Measurements from ENCODE around the gene LGALS7. TPM values are rescaled to one million over a fixed set of nuclear protein-coding genes. Genes with fewer than 3 reads are reported as not detected.
"Not testable (repeated sequence)": the region's sequence is repeated elsewhere in the genome, so short reads cannot be mapped to it uniquely, and the experiment has no call there.

Gene LGALS7
- total and polyA plus RNA-seq, 4 donors = 2.4 to 5.0 (median 4.9) TPM; not detected in 1

DNA sequence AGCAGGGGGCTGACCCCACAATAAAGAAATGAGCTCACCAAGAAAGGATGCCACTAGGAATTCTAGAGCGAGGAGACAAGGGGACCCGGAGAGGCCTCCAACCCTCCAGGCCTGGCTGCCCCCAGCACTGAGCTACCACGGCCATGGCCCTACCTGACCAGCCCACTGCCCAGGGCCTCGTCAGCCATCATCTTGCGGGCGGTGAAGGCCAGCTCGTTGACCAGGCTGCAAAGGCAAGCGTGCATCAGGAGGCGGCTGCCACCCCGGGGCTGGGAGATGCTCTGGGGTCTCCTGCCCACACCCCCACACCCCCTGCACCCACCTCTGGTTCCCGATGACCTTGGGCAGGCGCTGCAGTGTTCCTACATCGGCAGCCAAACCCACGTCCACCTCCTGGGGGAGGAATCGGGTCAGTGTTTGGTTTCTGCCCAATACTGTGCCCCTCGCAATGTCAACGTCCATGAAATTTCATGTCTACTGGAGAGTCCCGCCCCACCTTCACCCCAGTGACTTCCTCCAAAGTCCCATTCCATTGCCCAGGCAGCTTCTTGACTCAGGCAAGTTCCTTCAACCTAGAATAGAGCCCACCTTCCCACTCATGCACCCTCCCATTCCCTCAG, 42.9 kb upstream of the LGALS7 start:
- Histone ChIP-seq H3K9me3 (ENCODE audit: control insufficient read depth in 4 of 4, insufficient read depth in 3 of 4, low read length in 3 of 4) (peaks cover 0 to 2% (median 0%) of the 10 kb centered on the region in 4 donors), H3K27ac (ENCODE audit: low read depth in 1 of 2, low read length in 1 of 2) (no peak overlapping the region), H3K9ac (ENCODE audit: insufficient read depth in 1 of 2, low read length in 2 of 2) (no peak overlapping the region), H3K27me3 (ENCODE audit: control insufficient read depth in 3 of 3, insufficient read depth in 3 of 3, low read length in 2 of 3) (no peaks in the 10 kb centered on the region), H3K36me3 (ENCODE audit: control insufficient read depth in 4 of 4, insufficient read depth in 4 of 4, low read length in 4 of 4) (peaks cover 4 to 34% (median 25%) of the 10 kb centered on the region in 4 donors), H3K4me3 (no peak overlapping the region), H3K4me1 (ENCODE audit: control insufficient read depth in 5 of 5, insufficient read depth in 5 of 5, low read length in 5 of 5) (no peaks in the 10 kb centered on the region)
- TF ChIP-seq, protein P1, sequence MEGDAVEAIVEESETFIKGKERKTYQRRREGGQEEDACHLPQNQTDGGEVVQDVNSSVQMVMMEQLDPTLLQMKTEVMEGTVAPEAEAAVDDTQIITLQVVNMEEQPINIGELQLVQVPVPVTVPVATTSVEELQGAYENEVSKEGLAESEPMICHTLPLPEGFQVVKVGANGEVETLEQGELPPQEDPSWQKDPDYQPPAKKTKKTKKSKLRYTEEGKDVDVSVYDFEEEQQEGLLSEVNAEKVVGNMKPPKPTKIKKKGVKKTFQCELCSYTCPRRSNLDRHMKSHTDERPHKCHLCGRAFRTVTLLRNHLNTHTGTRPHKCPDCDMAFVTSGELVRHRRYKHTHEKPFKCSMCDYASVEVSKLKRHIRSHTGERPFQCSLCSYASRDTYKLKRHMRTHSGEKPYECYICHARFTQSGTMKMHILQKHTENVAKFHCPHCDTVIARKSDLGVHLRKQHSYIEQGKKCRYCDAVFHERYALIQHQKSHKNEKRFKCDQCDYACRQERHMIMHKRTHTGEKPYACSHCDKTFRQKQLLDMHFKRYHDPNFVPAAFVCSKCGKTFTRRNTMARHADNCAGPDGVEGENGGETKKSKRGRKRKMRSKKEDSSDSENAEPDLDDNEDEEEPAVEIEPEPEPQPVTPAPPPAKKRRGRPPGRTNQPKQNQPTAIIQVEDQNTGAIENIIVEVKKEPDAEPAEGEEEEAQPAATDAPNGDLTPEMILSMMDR (IDR thresholded peaks at IDR 0.05; ENCODE audit: control extremely low read depth, extremely low read depth) = no peak
- DNase-seq = no peak
- WGBS, 2 donors = 95 to 99% methylated on average over 17 to 18 of the region's 18 CpGs
- no peak for ATAC-seq (ENCODE audit: insufficient read depth, low FRiP score)

DNA sequence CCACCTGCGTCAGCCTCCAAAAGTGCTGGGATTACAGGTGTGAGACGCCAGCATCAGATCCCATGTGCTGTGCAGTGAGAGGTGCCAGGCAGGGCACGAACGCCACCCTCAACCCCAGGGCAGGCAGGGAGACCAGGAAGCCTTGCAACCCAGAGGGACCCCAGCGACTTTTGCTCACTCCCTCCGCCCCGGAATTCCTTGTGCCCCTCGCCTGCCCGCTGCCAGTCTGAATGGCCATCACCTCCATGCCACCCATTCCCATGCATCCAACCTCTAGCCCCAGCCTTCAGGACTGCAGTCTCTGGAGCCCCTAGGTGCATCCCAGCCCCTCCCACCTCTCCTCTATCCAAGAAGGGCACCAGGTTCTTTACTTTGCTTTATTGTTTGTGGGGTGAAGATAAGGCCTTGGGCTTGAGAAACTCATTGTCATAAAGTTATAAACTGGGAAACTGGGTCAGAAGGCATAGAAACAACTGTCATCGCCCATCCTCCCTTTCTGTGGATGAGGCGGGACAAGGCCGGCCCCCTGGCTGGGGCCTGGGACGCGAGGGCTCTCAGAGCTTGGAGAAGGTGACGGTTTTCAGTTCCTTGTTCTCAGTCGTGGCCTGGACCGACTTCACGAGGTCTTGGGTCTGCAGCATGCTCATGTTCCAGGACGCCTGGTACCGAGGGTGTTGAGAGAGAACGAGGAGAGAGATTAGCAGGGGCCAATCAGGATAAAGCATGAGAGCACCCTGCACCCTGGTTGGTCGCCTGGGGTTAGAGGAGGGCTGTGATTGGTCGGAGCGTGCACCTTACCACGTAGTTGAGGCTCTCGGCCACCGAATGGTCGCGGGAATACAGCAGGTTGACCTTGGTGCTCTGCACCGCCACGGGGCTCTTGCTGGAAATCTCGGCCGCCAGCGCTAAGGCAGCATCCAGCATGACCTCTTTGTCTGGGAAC, 42.0 kb upstream of the LGALS7 start:
- no peak for DNase-seq
- no peak for ATAC-seq (ENCODE audit: insufficient read depth, low FRiP score)
- 94 to 95% methylated on average over 34 of the region's 34 CpGs for WGBS, 2 donors
- TF ChIP-seq, protein P1 (IDR thresholded peaks at IDR 0.05; ENCODE audit: control extremely low read depth, extremely low read depth) = no peak
- Histone ChIP-seq H3K9ac (ENCODE audit: insufficient read depth in 1 of 2, low read length in 2 of 2) (no peak overlapping the region), H3K4me1 (ENCODE audit: control insufficient read depth in 5 of 5, insufficient read depth in 5 of 5, low read length in 5 of 5) (no peaks in the 10 kb centered on the region), H3K27me3 (ENCODE audit: control insufficient read depth in 3 of 3, insufficient read depth in 3 of 3, low read length in 2 of 3) (no peaks in the 10 kb centered on the region), H3K4me3 (no peak overlapping the region), H3K9me3 (ENCODE audit: control insufficient read depth in 4 of 4, insufficient read depth in 3 of 4, low read length in 3 of 4) (peaks cover 0 to 2% (median 0%) of the 10 kb centered on the region in 4 donors), H3K27ac (ENCODE audit: low read depth in 1 of 2, low read length in 1 of 2) (no peak overlapping the region), H3K36me3 (ENCODE audit: control insufficient read depth in 4 of 4, insufficient read depth in 4 of 4, low read length in 4 of 4) (peaks cover 4 to 32% (median 22%) of the 10 kb centered on the region in 4 donors)

DNA sequence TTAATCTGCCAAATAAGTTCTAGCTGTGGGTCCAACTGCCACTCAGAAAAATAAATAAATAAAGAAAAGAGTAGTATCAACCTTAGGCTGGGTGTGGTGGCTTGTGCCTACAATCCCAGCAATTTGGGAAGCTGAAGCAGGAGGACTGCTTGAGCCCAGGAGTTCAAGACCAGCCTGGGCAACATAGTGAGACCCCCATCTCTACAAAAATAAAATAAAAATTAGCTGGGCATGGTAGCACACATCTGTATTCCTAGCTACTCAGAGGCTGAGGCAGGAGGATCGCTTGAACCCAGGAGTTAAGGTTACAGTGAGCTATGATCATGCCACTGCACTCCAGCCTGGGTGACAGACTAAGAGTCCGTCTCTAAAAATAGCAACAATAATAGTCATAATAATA, 40.6 kb upstream of the LGALS7 start:
- H3K9ac ChIP-seq (ENCODE audit: insufficient read depth in 1 of 2, low read length in 2 of 2) = not testable (repeated sequence)

DNA sequence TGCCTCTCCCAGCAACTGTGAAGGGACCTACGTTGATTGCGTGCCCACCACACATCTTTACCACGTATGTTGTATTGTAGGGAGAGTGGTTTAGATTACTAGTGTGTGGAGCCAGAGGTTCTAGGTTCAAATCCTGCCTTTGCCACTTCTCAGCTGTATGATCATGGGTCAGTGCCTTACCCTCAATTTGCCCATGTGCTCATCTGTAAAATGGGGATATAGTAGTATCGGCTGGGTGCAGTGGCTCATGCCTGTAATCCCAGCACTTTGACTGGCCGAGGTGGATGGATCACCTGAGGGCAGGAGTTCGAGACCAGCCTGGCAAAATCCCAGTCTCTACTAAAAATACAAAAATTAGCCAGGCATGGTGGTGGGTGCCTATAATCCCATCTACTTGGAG, 40.0 kb upstream of the LGALS7 start:
- Histone ChIP-seq H3K27ac (ENCODE audit: low read depth in 1 of 2, low read length in 1 of 2) (no peak overlapping the region), H3K4me3 (no peak overlapping the region), H3K4me1 (ENCODE audit: control insufficient read depth in 5 of 5, insufficient read depth in 5 of 5, low read length in 5 of 5) (peaks cover 0 to under 1% (median 0%) of the 10 kb centered on the region in 5 donors), H3K9me3 (ENCODE audit: control insufficient read depth in 4 of 4, insufficient read depth in 3 of 4, low read length in 3 of 4) (peaks cover 0 to 2% (median 0%) of the 10 kb centered on the region in 4 donors), H3K9ac (ENCODE audit: insufficient read depth in 1 of 2, low read length in 2 of 2) (no peak overlapping the region), H3K36me3 (ENCODE audit: control insufficient read depth in 4 of 4, insufficient read depth in 4 of 4, low read length in 4 of 4) (peaks cover 4 to 27% (median 20%) of the 10 kb centered on the region in 4 donors), H3K27me3 (ENCODE audit: control insufficient read depth in 3 of 3, insufficient read depth in 3 of 3, low read length in 2 of 3) (no peaks in the 10 kb centered on the region)
- DNase-seq = no peak
- TF ChIP-seq, protein P1 (IDR thresholded peaks at IDR 0.05; ENCODE audit: control extremely low read depth, extremely low read depth) = no peak
- no peak for ATAC-seq (ENCODE audit: insufficient read depth, low FRiP score)
- 89 to 92% methylated on average over 6 of the region's 6 CpGs for WGBS, 2 donors

More for the DNA sequence above, 40.6 kb upstream of the LGALS7 start:
- not testable (repeated sequence) for H3K4me1 ChIP-seq (ENCODE audit: control insufficient read depth in 5 of 5, insufficient read depth in 5 of 5, low read length in 5 of 5); H3K27ac ChIP-seq (ENCODE audit: low read depth in 1 of 2, low read length in 1 of 2); DNase-seq; H3K27me3 ChIP-seq (ENCODE audit: control insufficient read depth in 3 of 3, insufficient read depth in 3 of 3, low read length in 2 of 3); H3K9me3 ChIP-seq (ENCODE audit: control insufficient read depth in 4 of 4, insufficient read depth in 3 of 4, low read length in 3 of 4); H3K4me3 ChIP-seq; ATAC-seq (ENCODE audit: insufficient read depth, low FRiP score)
- WGBS, 2 donors = 87 to 91% methylated on average over 2 of the region's 2 CpGs
- H3K36me3 ChIP-seq (ENCODE audit: control insufficient read depth in 4 of 4, insufficient read depth in 4 of 4, low read length in 4 of 4) = peaks cover 4 to 29% (median 20%) of the 10 kb centered on the region in 4 donors
